ENCODE results near the gene YES1. TPM values are rescaled to one million over a fixed set of nuclear protein-coding genes. Genes with fewer than 3 reads are reported as not detected.

Gene YES1
- total and polyA plus RNA-seq, 3 donors from 2014 or later = 31.8 to 228 (median 193) TPM

DNA sequence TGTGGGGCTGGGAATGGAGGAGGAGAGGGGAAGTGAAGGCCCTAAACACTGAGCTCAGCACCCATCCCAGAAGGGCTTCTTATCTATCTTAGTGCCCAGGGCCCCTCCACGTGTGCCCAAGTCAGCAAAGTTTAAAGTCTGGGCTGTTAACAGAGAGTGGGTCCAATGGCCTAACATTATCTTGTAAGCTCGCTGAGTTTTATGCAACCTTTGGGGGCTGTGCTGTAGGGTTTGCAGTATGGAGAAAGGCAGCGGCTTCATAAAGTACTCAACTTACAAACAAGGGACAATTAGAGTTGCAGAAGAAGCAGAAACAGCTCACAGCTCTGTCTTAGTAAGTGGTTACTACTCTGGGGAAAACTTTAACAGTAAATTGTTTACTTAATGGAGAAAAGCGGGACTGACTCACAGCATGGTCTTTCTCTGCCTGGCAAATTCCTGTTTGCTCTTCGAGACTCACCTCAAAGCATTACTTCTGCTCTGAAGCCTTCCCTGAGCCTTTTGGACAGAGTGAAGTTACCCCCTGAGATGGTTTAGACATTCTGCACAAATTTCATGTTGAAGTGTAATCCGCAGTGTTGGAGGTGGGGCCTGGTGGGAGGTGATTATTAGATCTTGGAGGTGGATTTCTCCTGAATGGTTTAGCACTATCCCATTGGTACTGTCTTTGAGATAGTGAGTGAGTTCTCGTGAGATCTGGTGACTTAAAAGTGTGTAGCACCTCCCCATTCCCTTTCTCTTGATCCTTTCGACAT, 108.7 kb downstream of the YES1 start:
- H3K4me1 ChIP-seq = no peaks in the 10 kb centered on the region
- no peak overlapping the region for H3K4me3 ChIP-seq
- H3K36me3 ChIP-seq (ENCODE audit: low read depth, missing control alignments) = no peaks in the 10 kb centered on the region
- no peak for TF ChIP-seq POLR2A (IDR thresholded peaks at IDR 0.05)
- TF ChIP-seq, protein P1, sequence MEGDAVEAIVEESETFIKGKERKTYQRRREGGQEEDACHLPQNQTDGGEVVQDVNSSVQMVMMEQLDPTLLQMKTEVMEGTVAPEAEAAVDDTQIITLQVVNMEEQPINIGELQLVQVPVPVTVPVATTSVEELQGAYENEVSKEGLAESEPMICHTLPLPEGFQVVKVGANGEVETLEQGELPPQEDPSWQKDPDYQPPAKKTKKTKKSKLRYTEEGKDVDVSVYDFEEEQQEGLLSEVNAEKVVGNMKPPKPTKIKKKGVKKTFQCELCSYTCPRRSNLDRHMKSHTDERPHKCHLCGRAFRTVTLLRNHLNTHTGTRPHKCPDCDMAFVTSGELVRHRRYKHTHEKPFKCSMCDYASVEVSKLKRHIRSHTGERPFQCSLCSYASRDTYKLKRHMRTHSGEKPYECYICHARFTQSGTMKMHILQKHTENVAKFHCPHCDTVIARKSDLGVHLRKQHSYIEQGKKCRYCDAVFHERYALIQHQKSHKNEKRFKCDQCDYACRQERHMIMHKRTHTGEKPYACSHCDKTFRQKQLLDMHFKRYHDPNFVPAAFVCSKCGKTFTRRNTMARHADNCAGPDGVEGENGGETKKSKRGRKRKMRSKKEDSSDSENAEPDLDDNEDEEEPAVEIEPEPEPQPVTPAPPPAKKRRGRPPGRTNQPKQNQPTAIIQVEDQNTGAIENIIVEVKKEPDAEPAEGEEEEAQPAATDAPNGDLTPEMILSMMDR (IDR thresholded peaks at IDR 0.05) = no peak
- DNase-seq = no peak
- 67 to 76% methylated on average over 8 of the region's 8 CpGs for WGBS, 2 donors
- no peaks in the 10 kb centered on the region for H3K27me3 ChIP-seq
- intact Hi-C loops (cut with DNase I; ENCODE audit: low total_unique reads) = no loop called here
- H3K27ac ChIP-seq = no peak overlapping the region
- no peaks in the 10 kb centered on the region for H3K9me3 ChIP-seq

DNA sequence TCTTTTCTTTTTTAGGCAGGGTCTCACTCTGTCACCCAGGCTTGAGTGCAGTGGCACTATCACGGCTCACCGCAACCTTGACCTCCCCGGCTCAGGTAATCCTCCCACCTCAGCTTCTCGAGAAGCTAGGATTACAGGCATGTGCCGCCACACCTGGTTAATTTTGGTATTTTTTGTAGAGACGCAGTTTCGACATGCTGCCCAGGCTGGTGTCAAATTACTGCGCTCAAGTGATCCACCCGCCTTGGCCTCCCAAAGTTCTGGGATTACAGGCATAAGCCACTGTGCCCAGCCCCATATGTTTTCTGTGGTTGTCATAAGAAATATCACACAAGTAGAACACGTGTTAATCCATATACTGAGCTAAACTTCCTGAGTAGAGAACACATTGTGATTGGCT, 114.2 kb downstream of the YES1 start:
- peaks cover 16% of the 10 kb centered on the region for H3K4me1 ChIP-seq
- no peak overlapping the region for H3K27ac ChIP-seq
- 84 to 93% methylated on average over 10 of the region's 10 CpGs for WGBS, 2 donors
- H3K27me3 ChIP-seq = no peaks in the 10 kb centered on the region
- H3K36me3 ChIP-seq (ENCODE audit: low read depth, missing control alignments) = no peaks in the 10 kb centered on the region
- TF ChIP-seq POLR2A (IDR thresholded peaks at IDR 0.05) = no peak
- TF ChIP-seq, protein P1 (IDR thresholded peaks at IDR 0.05) = no peak
- no peak overlapping the region for H3K4me3 ChIP-seq
- no peaks in the 10 kb centered on the region for H3K9me3 ChIP-seq
- intact Hi-C loops (cut with DNase I; ENCODE audit: low total_unique reads) = no loop called here
- no peak for DNase-seq

DNA sequence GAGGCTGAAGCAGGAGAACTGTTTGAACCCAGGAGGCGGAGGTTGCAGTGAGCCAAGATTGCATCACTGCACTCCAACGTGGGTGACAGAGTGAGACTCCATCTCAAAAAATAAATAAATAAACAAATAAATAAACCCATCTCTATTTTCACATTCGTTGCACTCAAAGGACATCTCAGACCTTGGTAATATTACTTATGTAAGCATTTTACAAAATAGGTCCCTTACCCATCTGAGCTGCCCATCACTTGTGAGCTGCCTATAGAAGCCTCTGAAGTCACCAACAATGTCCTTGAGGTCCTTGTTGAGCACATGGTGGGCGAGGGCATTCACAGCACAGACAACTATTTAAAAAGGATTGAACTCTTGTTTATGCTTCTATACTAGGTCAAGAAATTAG, 115.0 kb downstream of the YES1 start:
- intact Hi-C loops (cut with DNase I; ENCODE audit: low total_unique reads) = no loop called here
- DNase-seq = no peak
- 95 to 97% methylated on average over 4 of the region's 4 CpGs for WGBS, 2 donors

DNA sequence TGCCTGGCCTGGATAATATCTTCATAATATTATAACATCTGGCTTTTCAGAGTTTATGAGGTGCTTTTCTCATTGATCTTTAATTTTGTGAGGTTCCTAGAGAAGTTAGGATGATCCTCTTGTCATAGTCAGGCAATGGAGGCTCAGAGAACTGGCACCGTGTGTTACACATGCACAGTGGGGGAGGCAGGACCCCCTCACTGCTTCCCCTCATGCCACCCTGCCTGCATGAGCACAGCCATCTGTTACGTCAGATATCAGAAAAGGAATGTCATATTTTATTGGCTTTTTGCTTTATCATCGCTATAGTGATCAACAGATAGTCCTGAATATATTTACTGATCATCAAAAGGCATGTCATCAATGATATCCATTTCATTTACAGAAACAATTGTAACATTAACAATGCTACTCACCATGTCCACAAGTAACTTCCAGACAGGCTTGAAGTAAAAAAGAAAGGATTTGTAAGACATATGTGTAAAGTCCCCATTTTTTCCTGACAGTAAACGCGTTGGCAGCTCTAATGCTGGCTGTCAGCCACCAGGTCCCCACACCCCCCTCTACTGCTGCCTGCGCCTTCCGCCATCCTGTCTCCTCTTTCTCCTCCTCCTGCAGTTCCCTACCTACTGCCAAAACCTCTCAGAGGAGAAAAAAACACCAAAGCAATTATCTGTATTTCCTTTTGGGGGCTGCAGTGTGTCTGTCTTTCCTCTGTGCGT, 118.4 kb downstream of the YES1 start:
- no peaks in the 10 kb centered on the region for H3K9me3 ChIP-seq
- no peaks in the 10 kb centered on the region for H3K27me3 ChIP-seq
- peaks cover 29% of the 10 kb centered on the region for H3K4me1 ChIP-seq
- H3K36me3 ChIP-seq (ENCODE audit: low read depth, missing control alignments) = no peaks in the 10 kb centered on the region
- no peak overlapping the region for H3K27ac ChIP-seq
- 40 to 48% methylated on average over 8 of the region's 8 CpGs for WGBS, 2 donors
- TF ChIP-seq POLR2A (IDR thresholded peaks at IDR 0.05) = no peak
- TF ChIP-seq, protein P1 (IDR thresholded peaks at IDR 0.05) = no peak
- intact Hi-C loops (cut with DNase I; ENCODE audit: low total_unique reads) = no loop called here
- no peak for DNase-seq
- no peak overlapping the region for H3K4me3 ChIP-seq

More for the DNA sequence above, 115.0 kb downstream of the YES1 start:
- Histone ChIP-seq H3K4me1 (peaks cover 24% of the 10 kb centered on the region), H3K27me3 (no peaks in the 10 kb centered on the region), H3K9me3 (no peaks in the 10 kb centered on the region), H3K36me3 (ENCODE audit: low read depth, missing control alignments) (no peaks in the 10 kb centered on the region), H3K4me3 (no peak overlapping the region), H3K27ac (no peak overlapping the region)
- TF ChIP-seq, protein P1 (IDR thresholded peaks at IDR 0.05) = no peak
- no peak for TF ChIP-seq POLR2A (IDR thresholded peaks at IDR 0.05)

Measured in testis (tissue), 3 donors.